Right lobe of liver (tissue), 6 donors: ENCODE results near the gene ZNF362. TPM values are rescaled to one million over a fixed set of nuclear protein-coding genes. Genes with fewer than 3 reads are reported as not detected.
A peak's percentile ranks its signal among the peaks of the same experiment; 100 is the strongest.

ENCODE experiments used
- ATAC-seq, 4 donors: fragments of 200-7000 bp; cut with Tn5 transposase; one replicate each; pipeline ENCODE4 v1.9.1; 2020; ENCODE audit warnings: mild to moderate bottlenecking in 4 of 4, moderate library complexity in 4 of 4
- DNase-seq, 3 donors: peaks; one replicate each; pipeline ENCODE4 v3.0.0-alpha.2; 2020
- H3K27ac ChIP-seq, 3 donors: fragments of 200-600 bp; one replicate each; pipeline ENCODE4 v1.8.0; 2022
- H3K27me3 ChIP-seq, 2 donors: fragments of 200-600 bp; one replicate each; pipeline ENCODE4 v1.8.0; 2022
- H3K36me3 ChIP-seq, 4 donors: fragments of 200-600 bp; sonication (generic) in 1 of 4; one replicate each; pipeline versions ENCODE4 v1.5.1 to v1.8.0; 2017 to 2022; ENCODE audit warnings: control low read depth in 1 of 4
- H3K4me1 ChIP-seq, 4 donors: fragments of 200-600 bp; sonication (generic) in 1 of 4; one replicate each; pipeline versions ENCODE4 v1.5.1 to v1.8.0; 2017 to 2022; ENCODE audit warnings: control low read depth in 1 of 4
- H3K4me3 ChIP-seq, 3 donors: fragments of 200-600 bp; one replicate each; pipeline ENCODE4 v1.8.0; 2022
- H3K9me3 ChIP-seq, 4 donors: fragments of 200-600 bp; sonication (generic) in 1 of 4; one replicate each; pipeline versions ENCODE4 v1.5.1 to v1.8.0; 2017 to 2022; ENCODE audit warnings: control low read depth in 1 of 4
- POLR2A ChIP-seq: fragments of 450-650 bp; IDR thresholded peaks from one replicate; pipeline ENCODE4 v1.6.1; 2017; ENCODE audit warnings: antibody characterized with exemption, mild to moderate bottlenecking
- WGBS: methylation state at CpG from one replicate; pipeline ENCODE4 v1.1.6; 2018; ENCODE audit warnings: low coverage, low lambda C conversion rate; ENCODE audit not compliant: insufficient coverage; ENCODE audit errors: missing lambda C conversion rate; 5-methylcytosine and 5-hydroxymethylcytosine counted together
- intact Hi-C, 2 donors: fragments of 100-400 bp; cut with DNase I; formaldehyde crosslinking; loops; one replicate each; pipeline versions ENCODE4 v1.11.2 to v1.14.1; 2022
- total RNA-seq, 6 experiments: library from RNA; depleted of rRNA in 2 of 6; stranded (reverse); fragments of >200 nt in 2 of 6; fragmentation: NEBNext Ultra II Directional in 3 of 6; extraction: Animal tissue kit (Norgen Biotek cat#: 25700) in 3 of 6; gene quantifications; one replicate each; pipeline versions ENCODE4 v1.1.0 to v1.2.4, GENCODE V29; 2016 to 2023
- TF ChIP-seq, protein P1 (sequence below), 4 donors: fragments of 200-600 bp in 3 of 4; fragments of 450-650 bp in 1 of 4; IDR thresholded peaks; one replicate each; pipeline versions ENCODE4 v1.5.1 to v1.8.0; 2016 to 2022; ENCODE audit warnings: antibody characterized with exemption in 4 of 4, mild to moderate bottlenecking in 2 of 4
- donor health status: DM: no; HTN: yes; CAD: no.
- donor health status: DM: no; HTN: no; CAD: no.
- donor health status: DM: no; HTN: no; CAD: no.
- donor health status: DM: no; HTN: yes; CAD: no.
- donor health status: DM: no; HTN: yes; CAD: no.

ZNF362 gene
- total RNA-seq, 6 experiments from 2014 or later, result 3.4 to 8.4 (median 7.0) TPM

DNA sequence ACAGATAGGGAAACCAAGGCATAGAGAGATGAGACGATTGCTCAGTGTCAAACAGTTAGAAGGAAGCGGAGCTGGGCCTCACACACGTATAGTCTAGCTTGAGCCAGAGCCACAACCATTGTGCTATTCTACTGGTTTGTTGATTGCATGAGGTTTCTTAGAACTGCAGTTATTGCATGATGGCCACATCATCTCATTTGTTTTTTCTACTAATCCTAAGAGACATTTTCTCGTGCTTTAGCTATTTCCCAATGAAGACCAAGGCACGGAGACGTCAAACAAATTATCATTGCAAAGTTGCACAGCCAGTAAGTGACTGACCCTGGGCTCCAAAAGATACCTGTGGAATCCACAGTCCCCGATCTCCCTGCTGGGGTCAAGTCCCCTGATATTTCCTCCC lies 25.1 kb upstream of the ZNF362 start:
- Histone ChIP-seq H3K4me3 (no peak overlapping the region), H3K9me3 (no peaks in the 10 kb centered on the region), H3K27me3 (no peaks in the 10 kb centered on the region), H3K27ac (no peak overlapping the region), H3K4me1 (no peaks in the 10 kb centered on the region), H3K36me3 (no peaks in the 10 kb centered on the region)
- ATAC-seq, result no peak
- no peak for DNase-seq
- 81% methylated on average over 7 of the region's 7 CpGs for WGBS
- intact Hi-C loops, result no loop called here
- TF ChIP-seq, protein P1, sequence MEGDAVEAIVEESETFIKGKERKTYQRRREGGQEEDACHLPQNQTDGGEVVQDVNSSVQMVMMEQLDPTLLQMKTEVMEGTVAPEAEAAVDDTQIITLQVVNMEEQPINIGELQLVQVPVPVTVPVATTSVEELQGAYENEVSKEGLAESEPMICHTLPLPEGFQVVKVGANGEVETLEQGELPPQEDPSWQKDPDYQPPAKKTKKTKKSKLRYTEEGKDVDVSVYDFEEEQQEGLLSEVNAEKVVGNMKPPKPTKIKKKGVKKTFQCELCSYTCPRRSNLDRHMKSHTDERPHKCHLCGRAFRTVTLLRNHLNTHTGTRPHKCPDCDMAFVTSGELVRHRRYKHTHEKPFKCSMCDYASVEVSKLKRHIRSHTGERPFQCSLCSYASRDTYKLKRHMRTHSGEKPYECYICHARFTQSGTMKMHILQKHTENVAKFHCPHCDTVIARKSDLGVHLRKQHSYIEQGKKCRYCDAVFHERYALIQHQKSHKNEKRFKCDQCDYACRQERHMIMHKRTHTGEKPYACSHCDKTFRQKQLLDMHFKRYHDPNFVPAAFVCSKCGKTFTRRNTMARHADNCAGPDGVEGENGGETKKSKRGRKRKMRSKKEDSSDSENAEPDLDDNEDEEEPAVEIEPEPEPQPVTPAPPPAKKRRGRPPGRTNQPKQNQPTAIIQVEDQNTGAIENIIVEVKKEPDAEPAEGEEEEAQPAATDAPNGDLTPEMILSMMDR (IDR thresholded peaks at IDR 0.05), result no peak
- no peak for TF ChIP-seq POLR2A

- DNase-seq, result no peak
- no peaks in the 10 kb centered on the region for H3K27me3 ChIP-seq
- intact Hi-C loops, result no loop called here
- no peak overlapping the region for H3K27ac ChIP-seq
- H3K36me3 ChIP-seq, result no peaks in the 10 kb centered on the region
- H3K4me3 ChIP-seq, result no peak overlapping the region
- H3K9me3 ChIP-seq, result no peaks in the 10 kb centered on the region
- H3K4me1 ChIP-seq, result no peaks in the 10 kb centered on the region
- no peak for TF ChIP-seq POLR2A
- TF ChIP-seq, protein P1 (IDR thresholded peaks at IDR 0.05), result no peak
- 100% methylated on average over 2 of the region's 3 CpGs for WGBS
- ATAC-seq, result no peak
Observed at GRCh38 chr1:33232716-33233115, 23.6 kb upstream of the ZNF362 start.

DNA sequence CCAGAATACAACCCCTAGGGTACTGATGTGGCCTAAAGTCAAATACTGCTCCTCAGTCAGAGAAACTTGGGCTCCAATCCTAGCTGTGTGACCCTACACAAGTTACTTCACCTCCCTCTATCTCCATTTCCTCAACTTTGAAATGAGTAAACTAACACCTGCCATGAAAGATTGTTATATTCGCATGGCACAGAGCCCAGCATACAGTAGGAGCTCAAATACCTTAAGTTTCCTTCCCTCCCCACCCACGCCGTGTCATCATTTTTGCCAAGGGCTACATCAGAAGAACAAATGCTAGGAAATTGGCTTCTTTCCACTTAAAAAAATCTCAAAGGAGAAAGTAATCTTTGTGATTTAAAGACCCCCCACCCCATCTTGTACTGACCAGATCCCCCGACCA lies 22.2 kb upstream of the ZNF362 start:
- intact Hi-C loops, result no loop called here
- DNase-seq, result no peak
- H3K4me3 ChIP-seq, result no peak overlapping the region
- H3K36me3 ChIP-seq, result no peaks in the 10 kb centered on the region
- WGBS, result 66% methylated on average over 4 of the region's 4 CpGs
- no peaks in the 10 kb centered on the region for H3K9me3 ChIP-seq
- TF ChIP-seq, protein P1 (IDR thresholded peaks at IDR 0.05), result no peak
- TF ChIP-seq POLR2A, result no peak
- H3K27me3 ChIP-seq, result no peaks in the 10 kb centered on the region
- no peak overlapping the region for H3K27ac ChIP-seq
- ATAC-seq, result no peak
- H3K4me1 ChIP-seq, result no peaks in the 10 kb centered on the region

- Histone ChIP-seq H3K27ac (no peak overlapping the region), H3K36me3 (no peaks in the 10 kb centered on the region), H3K9me3 (no peaks in the 10 kb centered on the region), H3K27me3 (no peaks in the 10 kb centered on the region), H3K4me3 (no peak overlapping the region), H3K4me1 (no peaks in the 10 kb centered on the region)
- no CpG with 5 or more reads among the region's 7 CpGs for WGBS
- intact Hi-C loops, result no loop called here
- TF ChIP-seq, protein P1 (IDR thresholded peaks at IDR 0.05), result no peak
- no peak for TF ChIP-seq POLR2A
- peak in 1 of 4 donors; percentile 40 for ATAC-seq
- DNase-seq, result no peak
Observed at GRCh38 chr1:33234588-33234990, 21.7 kb upstream of the ZNF362 start.

GRCh38 chr1:33235521-33235920 lies 20.8 kb upstream of the ZNF362 start:
- Histone ChIP-seq H3K4me1 (no peaks in the 10 kb centered on the region), H3K27me3 (no peaks in the 10 kb centered on the region), H3K27ac (no peak overlapping the region), H3K36me3 (no peaks in the 10 kb centered on the region), H3K4me3 (no peak overlapping the region), H3K9me3 (no peaks in the 10 kb centered on the region)
- intact Hi-C loops, result no loop called here
- DNase-seq (no peak), ATAC-seq (peak in 1 of 4 donors; percentile 22)
- TF ChIP-seq, protein P1 (IDR thresholded peaks at IDR 0.05), result no peak
- TF ChIP-seq POLR2A, result no peak
- 59% methylated on average over 2 of the region's 2 CpGs for WGBS
